SU-DHL-6 (cell line): ENCODE data around the gene GSK3A.

Source experiments
- H2AFZ ChIP-seq: fragments of 200-600 bp; sonication (generic); 2 replicates; pipeline ENCODE4 v1.6.1; 2014; ENCODE audit warnings: low read depth, mild to moderate bottlenecking, moderate library complexity, mixed read lengths, antibody characterized with exemption, low read length; ENCODE audit not compliant: severe bottlenecking
- H3F3A ChIP-seq: fragments of 200-600 bp; shearing (Covaris generic); 2 replicates; pipeline ENCODE4 v1.6.0; 2016; ENCODE audit warnings: antibody characterized with exemption, mild to moderate bottlenecking; ENCODE audit not compliant: insufficient read depth
- H3K27ac ChIP-seq: fragments of 200-600 bp; sonication (generic); 2 replicates; pipeline ENCODE4 v1.5.1; 2016; ENCODE audit warnings: low read depth, mild to moderate bottlenecking, low read length, moderate library complexity, mixed read lengths
- H3K27me3 ChIP-seq: fragments of 200-600 bp; sonication (generic), shearing (Covaris generic); 2 replicates; pipeline ENCODE4 v1.6.0; 2014; ENCODE audit warnings: mild to moderate bottlenecking, low read length
- H3K36me3 ChIP-seq: fragments of 200-600 bp; sonication (generic); 2 replicates; pipeline ENCODE4 v1.6.1; 2014; ENCODE audit warnings: mild to moderate bottlenecking, low read length, mixed read lengths
- H3K4me2 ChIP-seq: fragments of 300-600, 200-600 bp; shearing (Covaris generic), sonication (generic); 2 replicates; pipeline ENCODE4 v1.6.0; 2014; ENCODE audit warnings: low read length, low read depth, mild to moderate bottlenecking; ENCODE audit not compliant: poor library complexity, severe bottlenecking
- H3K4me3 ChIP-seq: fragments of 200-600 bp; sonication (generic); 2 replicates; pipeline ENCODE4 v1.5.1; 2014; ENCODE audit warnings: antibody characterized with exemption, low read length, mild to moderate bottlenecking, mixed read lengths; ENCODE audit not compliant: insufficient read depth, poor library complexity, severe bottlenecking
- H3K79me2 ChIP-seq: fragments of 200-600 bp; sonication (generic); 2 replicates; pipeline ENCODE4 v1.6.1; 2014; ENCODE audit warnings: mild to moderate bottlenecking, low read length, moderate library complexity; ENCODE audit not compliant: insufficient read depth
- H3K9ac ChIP-seq: fragments of 200-600 bp; sonication (generic); 2 replicates; pipeline ENCODE4 v1.7.0; 2014; ENCODE audit warnings: mild to moderate bottlenecking, low read length
- H3K9me2 ChIP-seq: fragments of 200-600 bp; sonication (generic); replicated peaks from 2 replicates; pipeline ENCODE4 v1.6.1; 2014; ENCODE audit warnings: low read length; ENCODE audit not compliant: insufficient read depth
- H3K9me3 ChIP-seq: fragments of 200-600 bp; sonication (generic); 2 replicates; pipeline ENCODE4 v1.6.1; 2014; ENCODE audit warnings: low read length, mixed read lengths; ENCODE audit not compliant: insufficient read depth
- H4K20me1 ChIP-seq: fragments of 200-600 bp; sonication (generic); 2 replicates; pipeline ENCODE4 v1.6.1; 2014; ENCODE audit warnings: low read depth, mild to moderate bottlenecking, antibody characterized with exemption, low read length, moderate library complexity, mixed read lengths
- EZH2phosphoT487 ChIP-seq: fragments of 200-600 bp; sonication (generic), shearing (Covaris generic); conservative IDR thresholded peaks from 2 replicates; pipeline ENCODE4 v1.6.1; 2018; ENCODE audit warnings: mild to moderate bottlenecking, antibody characterized with exemption, low read length, moderate library complexity, mixed read lengths
- TF ChIP-seq, protein P1 (sequence below): fragments of 200-600 bp; sonication (generic); IDR thresholded peaks from one replicate; pipeline ENCODE4 v1.5.1; 2017; ENCODE audit warnings: antibody characterized with exemption, mild to moderate bottlenecking, low read length, moderate library complexity; ENCODE audit not compliant: insufficient read depth, poor library complexity, severe bottlenecking

Gene GSK3A

DNA sequence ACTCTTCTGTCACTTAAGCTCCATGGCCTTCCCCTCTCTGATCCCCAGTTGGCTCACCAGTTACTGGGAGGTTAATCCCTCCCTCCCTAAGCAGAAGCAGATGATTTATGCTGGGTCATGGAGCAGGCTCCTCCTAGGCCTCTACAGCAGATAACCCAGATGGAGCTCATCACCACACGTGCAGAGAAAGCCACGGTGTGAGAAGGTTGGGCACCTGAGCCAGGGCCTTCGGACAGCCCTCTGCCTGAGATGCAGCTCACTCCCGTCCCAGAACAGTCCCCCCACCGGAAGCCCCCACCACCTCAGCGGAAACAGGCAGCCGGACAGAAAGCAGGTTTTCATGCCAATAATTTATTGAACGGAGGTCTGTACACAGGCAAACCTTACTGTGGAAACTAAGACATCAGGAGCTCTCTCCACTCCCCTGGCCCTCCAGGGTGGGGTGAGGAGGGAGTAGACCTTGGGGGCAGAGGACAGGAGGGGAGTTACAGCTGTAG is 12.5 kb downstream of the GSK3A start:
- H3K9me2 ChIP-seq: no peaks in the 10 kb centered on the region
- H4K20me1 ChIP-seq: 0 out of 2 replicates have a peak, but pooled peaks cover 4% of the 10 kb centered on the region
- H3K27ac ChIP-seq: no peak overlapping the region
- no peak overlapping the region for H3K4me2 ChIP-seq
- H3K9ac ChIP-seq: no peak overlapping the region
- no peaks in the 10 kb centered on the region for H3K9me3 ChIP-seq
- no peak overlapping the region for H3K4me3 ChIP-seq
- no peaks in the 10 kb centered on the region; the same call in 1 of the 2 replicates for H3K36me3 ChIP-seq
- H2AFZ ChIP-seq: no peak overlapping the region
- TF ChIP-seq, protein P1, sequence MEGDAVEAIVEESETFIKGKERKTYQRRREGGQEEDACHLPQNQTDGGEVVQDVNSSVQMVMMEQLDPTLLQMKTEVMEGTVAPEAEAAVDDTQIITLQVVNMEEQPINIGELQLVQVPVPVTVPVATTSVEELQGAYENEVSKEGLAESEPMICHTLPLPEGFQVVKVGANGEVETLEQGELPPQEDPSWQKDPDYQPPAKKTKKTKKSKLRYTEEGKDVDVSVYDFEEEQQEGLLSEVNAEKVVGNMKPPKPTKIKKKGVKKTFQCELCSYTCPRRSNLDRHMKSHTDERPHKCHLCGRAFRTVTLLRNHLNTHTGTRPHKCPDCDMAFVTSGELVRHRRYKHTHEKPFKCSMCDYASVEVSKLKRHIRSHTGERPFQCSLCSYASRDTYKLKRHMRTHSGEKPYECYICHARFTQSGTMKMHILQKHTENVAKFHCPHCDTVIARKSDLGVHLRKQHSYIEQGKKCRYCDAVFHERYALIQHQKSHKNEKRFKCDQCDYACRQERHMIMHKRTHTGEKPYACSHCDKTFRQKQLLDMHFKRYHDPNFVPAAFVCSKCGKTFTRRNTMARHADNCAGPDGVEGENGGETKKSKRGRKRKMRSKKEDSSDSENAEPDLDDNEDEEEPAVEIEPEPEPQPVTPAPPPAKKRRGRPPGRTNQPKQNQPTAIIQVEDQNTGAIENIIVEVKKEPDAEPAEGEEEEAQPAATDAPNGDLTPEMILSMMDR: no peak
- no peak for TF ChIP-seq EZH2phosphoT487
- no peaks in the 10 kb centered on the region for H3K79me2 ChIP-seq
- H3K27me3 ChIP-seq: no peaks in the 10 kb centered on the region
- H3F3A ChIP-seq: peaks cover 10% of the 10 kb centered on the region; the same call in 1 of the 2 replicates

DNA sequence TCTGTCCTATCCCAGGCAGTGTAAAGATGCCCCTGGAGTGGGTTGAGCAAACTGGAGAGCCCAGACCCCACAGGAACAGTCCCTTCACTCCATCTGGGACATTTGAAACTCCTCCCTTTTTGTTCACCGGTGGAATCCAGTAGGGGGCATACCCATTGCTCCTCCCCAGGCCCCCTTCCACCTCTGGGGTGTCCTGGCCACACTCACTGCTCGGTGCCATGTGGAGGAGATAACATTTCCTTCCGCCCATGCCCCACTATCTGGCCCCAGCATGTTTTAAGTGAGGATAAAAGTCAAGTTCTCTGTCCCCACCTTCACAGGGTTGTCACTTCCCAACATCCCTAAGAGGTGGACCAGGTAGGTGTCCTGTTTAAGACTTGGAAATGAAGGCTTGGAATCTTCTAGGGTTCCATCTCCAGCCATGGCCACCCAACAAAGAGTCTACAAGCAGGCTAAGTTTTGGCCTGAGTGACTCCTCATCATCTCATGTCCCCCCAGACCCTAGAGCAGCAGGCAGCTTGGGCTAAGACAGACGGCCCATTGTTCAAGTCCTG is 13.0 kb downstream of the GSK3A start:
- no peak overlapping the region for H3K27ac ChIP-seq
- TF ChIP-seq, protein P1: no peak
- no peak for TF ChIP-seq EZH2phosphoT487
- H3F3A ChIP-seq: peaks cover 10% of the 10 kb centered on the region; the same call in 1 of the 2 replicates
- H3K4me3 ChIP-seq: no peak overlapping the region
- H2AFZ ChIP-seq: no peak overlapping the region
- no peaks in the 10 kb centered on the region for H3K9me2 ChIP-seq
- H3K36me3 ChIP-seq: no peaks in the 10 kb centered on the region; the same call in 1 of the 2 replicates
- no peaks in the 10 kb centered on the region for H3K9me3 ChIP-seq
- no peaks in the 10 kb centered on the region for H3K27me3 ChIP-seq
- no peaks in the 10 kb centered on the region for H3K79me2 ChIP-seq
- 0 out of 2 replicates have a peak, but pooled peaks cover 4% of the 10 kb centered on the region for H4K20me1 ChIP-seq
- H3K9ac ChIP-seq: no peak overlapping the region
- no peak overlapping the region for H3K4me2 ChIP-seq

- no peak overlapping the region for H3K9ac ChIP-seq
- H3K4me3 ChIP-seq: no peak overlapping the region
- H3K27ac ChIP-seq: no peak overlapping the region
- no peak overlapping the region for H3K4me2 ChIP-seq
- H4K20me1 ChIP-seq: 0 out of 2 replicates have a peak, but pooled peaks cover 4% of the 10 kb centered on the region
- no peak for TF ChIP-seq EZH2phosphoT487
- TF ChIP-seq, protein P1: no peak
- H3K36me3 ChIP-seq: no peaks in the 10 kb centered on the region; the same call in 1 of the 2 replicates
- no peaks in the 10 kb centered on the region for H3K9me3 ChIP-seq
- no peaks in the 10 kb centered on the region for H3K27me3 ChIP-seq
- peaks cover 10% of the 10 kb centered on the region; the same call in 1 of the 2 replicates for H3F3A ChIP-seq
- H3K9me2 ChIP-seq: no peaks in the 10 kb centered on the region
- no peaks in the 10 kb centered on the region for H3K79me2 ChIP-seq
- no peak overlapping the region for H2AFZ ChIP-seq
Measured at GRCh38 chr19:42228641-42229040, 13.8 kb downstream of the GSK3A start.
